Karpas-422 (cell line): ENCODE measurements around the gene LGR4. TPM values are rescaled to one million over a fixed set of nuclear protein-coding genes. Genes with fewer than 3 reads are reported as not detected.
"Not testable (repeated sequence)": the region's sequence is repeated elsewhere in the genome, so short reads cannot be mapped to it uniquely, and the experiment has no call there.

Experiments used
- DNase-seq: peaks from one replicate; pipeline ENCODE4 v3.0.0-alpha.2; 2015
- H2AFZ ChIP-seq: fragments of 200-600 bp; sonication (generic); 2 replicates; pipeline ENCODE4 v1.6.1; 2014; ENCODE audit warnings: antibody characterized with exemption, low read length, mixed read lengths
- H3K27ac ChIP-seq: fragments of 200-600 bp; sonication (generic); 2 replicates; pipeline ENCODE4 v1.5.1; 2014; ENCODE audit warnings: mild to moderate bottlenecking, low read length, moderate library complexity
- H3K27me3 ChIP-seq: fragments of 200-600 bp; sonication (generic); 2 replicates; pipeline ENCODE4 v1.6.1; 2014; ENCODE audit warnings: low read length, mixed read lengths
- H3K36me3 ChIP-seq: fragments of 200-600 bp; sonication (generic); 2 replicates; pipeline ENCODE4 v1.6.1; 2014; ENCODE audit warnings: low read length, mixed read lengths; ENCODE audit not compliant: insufficient read depth
- H3K4me1 ChIP-seq: fragments of 200-600 bp; sonication (generic); 2 replicates; pipeline ENCODE4 v1.6.1; 2014; ENCODE audit warnings: mild to moderate bottlenecking, low read length, mixed read lengths
- H3K4me2 ChIP-seq: fragments of 200-600 bp; sonication (generic); 2 replicates; pipeline ENCODE4 v1.6.1; 2014; ENCODE audit warnings: low read length, low read depth, mild to moderate bottlenecking; ENCODE audit not compliant: poor library complexity, severe bottlenecking
- H3K4me3 ChIP-seq: fragments of 200-600 bp; sonication (generic); 2 replicates; pipeline ENCODE4 v1.5.1; 2014; ENCODE audit warnings: mild to moderate bottlenecking, antibody characterized with exemption, low read length, mixed read lengths
- H3K79me2 ChIP-seq: fragments of 200-600 bp; sonication (generic); 2 replicates; pipeline ENCODE4 v1.6.1; 2014; ENCODE audit warnings: mild to moderate bottlenecking, low read length, mixed read lengths
- H3K9ac ChIP-seq: fragments of 200-600 bp; sonication (generic); 2 replicates; pipeline ENCODE4 v1.6.0; 2014; ENCODE audit warnings: low read length
- H3K9me2 ChIP-seq: fragments of 200-600 bp; sonication (generic), shearing (Covaris generic); replicated peaks from 2 replicates; pipeline ENCODE4 v1.6.0; 2014; ENCODE audit warnings: mild to moderate bottlenecking, low read length, moderate library complexity; ENCODE audit not compliant: insufficient read depth
- H3K9me3 ChIP-seq: fragments of 300-700, 200-600 bp; sonication (generic); 2 replicates; pipeline ENCODE4 v1.6.1; 2014; ENCODE audit warnings: low read length, mixed read lengths
- H4K20me1 ChIP-seq: fragments of 200-600 bp; sonication (generic); 2 replicates; pipeline ENCODE4 v1.6.1; 2014; ENCODE audit warnings: mild to moderate bottlenecking, antibody characterized with exemption, low read length, low read depth; ENCODE audit not compliant: insufficient read depth
- total RNA-seq: library from RNA; depleted of rRNA; stranded (reverse); fragments of >200 nt; shearing (Covaris generic); gene quantifications from 2 replicates; pipeline ENCODE4 v1.2.3, GENCODE V29; 2014; ENCODE audit warnings: low replicate concordance

LGR4 gene
- total RNA-seq, 1 experiment from 2014 or later = 0.04 TPM

- not testable (repeated sequence) for H3K27me3 ChIP-seq, H3K9me2 ChIP-seq, H3K4me1 ChIP-seq, DNase-seq, H3K4me3 ChIP-seq, H4K20me1 ChIP-seq, H3K36me3 ChIP-seq, H3K9me3 ChIP-seq, H3K9ac ChIP-seq, H3K27ac ChIP-seq, H3K79me2 ChIP-seq, H3K4me2 ChIP-seq, H2AFZ ChIP-seq
Observed at GRCh38 chr11:27448184-27448540, 24.4 kb downstream of the LGR4 start.

- no peaks in the 10 kb centered on the region for H4K20me1 ChIP-seq
- H3K4me1 ChIP-seq = no peaks in the 10 kb centered on the region
- H3K9ac ChIP-seq = no peak overlapping the region
- no peaks in the 10 kb centered on the region for H3K79me2 ChIP-seq
- H3K4me3 ChIP-seq = no peak overlapping the region
- no peaks in the 10 kb centered on the region for H3K36me3 ChIP-seq
- no peak for DNase-seq
- no peaks in the 10 kb centered on the region for H3K27me3 ChIP-seq
- H3K9me3 ChIP-seq = no peaks in the 10 kb centered on the region
- H3K9me2 ChIP-seq = no peaks in the 10 kb centered on the region
- no peak overlapping the region for H3K4me2 ChIP-seq
- H3K27ac ChIP-seq = no peak overlapping the region
- no peak overlapping the region for H2AFZ ChIP-seq
Observed at GRCh38 chr11:27447288-27448183, 25.1 kb downstream of the LGR4 start.

- DNase-seq = no peak
- Histone ChIP-seq H3K27me3 (no peaks in the 10 kb centered on the region), H4K20me1 (no peaks in the 10 kb centered on the region), H3K27ac (no peak overlapping the region), H3K9ac (no peak overlapping the region), H3K4me1 (no peaks in the 10 kb centered on the region), H3K9me2 (no peaks in the 10 kb centered on the region), H3K36me3 (no peaks in the 10 kb centered on the region), H3K4me2 (no peak overlapping the region), H3K4me3 (no peak overlapping the region), H2AFZ (no peak overlapping the region), H3K9me3 (no peaks in the 10 kb centered on the region), H3K79me2 (no peaks in the 10 kb centered on the region)
Observed at GRCh38 chr11:27445625-27446024, 27.0 kb downstream of the LGR4 start.

GRCh38 chr11:27444801-27445215 lies 27.8 kb downstream of the LGR4 start:
- no peaks in the 10 kb centered on the region for H4K20me1 ChIP-seq
- no peak overlapping the region for H3K4me3 ChIP-seq
- DNase-seq = no peak
- no peaks in the 10 kb centered on the region for H3K4me1 ChIP-seq
- no peaks in the 10 kb centered on the region for H3K27me3 ChIP-seq
- no peak overlapping the region for H3K4me2 ChIP-seq
- H3K9me2 ChIP-seq = no peaks in the 10 kb centered on the region
- no peak overlapping the region for H3K9ac ChIP-seq
- H3K36me3 ChIP-seq = no peaks in the 10 kb centered on the region
- H2AFZ ChIP-seq = no peak overlapping the region
- H3K27ac ChIP-seq = no peak overlapping the region
- H3K79me2 ChIP-seq = no peaks in the 10 kb centered on the region
- H3K9me3 ChIP-seq = no peaks in the 10 kb centered on the region

GRCh38 chr11:27443746-27444507 lies 28.7 kb downstream of the LGR4 start:
- H3K9me3 ChIP-seq = no peaks in the 10 kb centered on the region
- no peak overlapping the region for H3K9ac ChIP-seq
- H3K4me2 ChIP-seq = no peak overlapping the region
- H4K20me1 ChIP-seq = no peaks in the 10 kb centered on the region
- DNase-seq = no peak
- no peaks in the 10 kb centered on the region for H3K9me2 ChIP-seq
- no peaks in the 10 kb centered on the region for H3K36me3 ChIP-seq
- no peaks in the 10 kb centered on the region for H3K79me2 ChIP-seq
- no peak overlapping the region for H3K4me3 ChIP-seq
- no peak overlapping the region for H2AFZ ChIP-seq
- no peak overlapping the region for H3K27ac ChIP-seq
- H3K4me1 ChIP-seq = no peaks in the 10 kb centered on the region
- no peaks in the 10 kb centered on the region for H3K27me3 ChIP-seq

- Histone ChIP-seq H3K9me3 (no peaks in the 10 kb centered on the region), H3K36me3 (no peaks in the 10 kb centered on the region), H3K27ac (no peak overlapping the region), H3K9me2 (no peaks in the 10 kb centered on the region), H4K20me1 (no peaks in the 10 kb centered on the region), H3K9ac (no peak overlapping the region), H3K4me3 (no peak overlapping the region), H3K27me3 (no peaks in the 10 kb centered on the region), H2AFZ (no peak overlapping the region), H3K79me2 (no peaks in the 10 kb centered on the region), H3K4me2 (no peak overlapping the region), H3K4me1 (no peaks in the 10 kb centered on the region)
- no peak for DNase-seq
Observed at GRCh38 chr11:27443227-27443626, 29.4 kb downstream of the LGR4 start.

- Histone ChIP-seq H3K9me3 (no peaks in the 10 kb centered on the region), H2AFZ (no peak overlapping the region), H3K79me2 (no peaks in the 10 kb centered on the region), H3K9me2 (no peaks in the 10 kb centered on the region), H3K4me3 (no peak overlapping the region), H4K20me1 (no peaks in the 10 kb centered on the region), H3K4me1 (no peaks in the 10 kb centered on the region), H3K27ac (no peak overlapping the region), H3K36me3 (no peaks in the 10 kb centered on the region), H3K4me2 (no peak overlapping the region), H3K27me3 (no peaks in the 10 kb centered on the region), H3K9ac (no peak overlapping the region)
- no peak for DNase-seq
Observed at GRCh38 chr11:27440090-27440489, 32.5 kb downstream of the LGR4 start.

GRCh38 chr11:27438595-27438981 lies 34.0 kb downstream of the LGR4 start:
- H3K4me1 ChIP-seq = no peaks in the 10 kb centered on the region
- no peak overlapping the region for H2AFZ ChIP-seq
- no peaks in the 10 kb centered on the region for H3K79me2 ChIP-seq
- DNase-seq = no peak
- H3K36me3 ChIP-seq = no peaks in the 10 kb centered on the region
- no peaks in the 10 kb centered on the region for H3K27me3 ChIP-seq
- H3K4me2 ChIP-seq = no peak overlapping the region
- no peak overlapping the region for H3K27ac ChIP-seq
- H3K9ac ChIP-seq = no peak overlapping the region
- no peaks in the 10 kb centered on the region for H4K20me1 ChIP-seq
- no peak overlapping the region for H3K4me3 ChIP-seq
- no peaks in the 10 kb centered on the region for H3K9me2 ChIP-seq
- no peaks in the 10 kb centered on the region for H3K9me3 ChIP-seq
